Measurements from ENCODE around the gene OTULIN. TPM values are rescaled to one million over a fixed set of nuclear protein-coding genes. Genes with fewer than 3 reads are reported as not detected.

Gene OTULIN
- total and polyA plus RNA-seq, 4 donors, result 8.6 to 44.4 (median 12.1) TPM

DNA sequence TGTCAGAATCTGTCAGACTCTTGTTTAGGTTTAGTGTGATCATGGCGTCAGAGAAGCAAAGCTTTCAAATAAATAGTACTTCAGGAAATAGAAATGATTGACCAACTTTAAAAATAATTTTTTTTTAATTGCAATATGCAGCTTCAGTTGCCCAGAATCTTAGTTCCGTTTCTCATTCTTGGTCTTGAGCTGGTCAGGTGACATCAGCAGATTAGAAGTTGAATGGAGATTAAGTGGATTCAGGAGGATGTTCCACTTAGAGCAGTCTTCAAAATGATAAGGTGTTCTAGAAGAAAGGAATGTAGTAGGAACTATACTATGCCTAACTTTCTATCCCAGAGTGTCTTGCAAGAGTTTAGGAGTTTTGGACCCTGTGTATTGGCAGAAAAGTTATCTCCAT, 30.6 kb downstream of the OTULIN start:
- H3K27ac ChIP-seq (ENCODE audit: low read depth in 1 of 2, low read length in 2 of 2), result no peak overlapping the region
- H3K9ac ChIP-seq (ENCODE audit: low read depth in 1 of 2, low read length in 2 of 2), result no peak overlapping the region
- DNase-seq (ENCODE audit: low spot score), result no peak
- H3K36me3 ChIP-seq (ENCODE audit: control insufficient read depth in 4 of 4, insufficient read depth in 3 of 4, low read depth in 1 of 4, low read length in 3 of 4), result peaks cover 23 to 49% (median 36%) of the 10 kb centered on the region in 4 donors
- peaks cover 7 to 28% (median 23%) of the 10 kb centered on the region in 4 donors for H3K4me1 ChIP-seq (ENCODE audit: control insufficient read depth in 4 of 4, insufficient read depth in 4 of 4, low read length in 3 of 4)
- peaks cover 0 to 5% (median 4%) of the 10 kb centered on the region in 4 donors for H3K9me3 ChIP-seq (ENCODE audit: control insufficient read depth in 4 of 4, low read length in 3 of 4)
- no peaks in the 10 kb centered on the region for H3K27me3 ChIP-seq (ENCODE audit: control insufficient read depth in 4 of 4, insufficient read depth in 4 of 4, low read length in 3 of 4)
- TF ChIP-seq FOXA2 (IDR thresholded peaks at IDR 0.05) (no peak), EGR1 (IDR thresholded peaks at IDR 0.05; ENCODE audit: low read depth in 2 of 2) (no peak), RAD21 (IDR thresholded peaks at IDR 0.05) (no peak), TAF1 (conservative IDR thresholded peaks at IDR 0.05) (no peak), NR2F2 (IDR thresholded peaks at IDR 0.05) (no peak)
- TF ChIP-seq, protein P1, sequence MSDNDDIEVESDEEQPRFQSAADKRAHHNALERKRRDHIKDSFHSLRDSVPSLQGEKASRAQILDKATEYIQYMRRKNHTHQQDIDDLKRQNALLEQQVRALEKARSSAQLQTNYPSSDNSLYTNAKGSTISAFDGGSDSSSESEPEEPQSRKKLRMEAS (IDR thresholded peaks at IDR 0.05), result no peak
- WGBS, result 94% methylated on average over 2 of the region's 2 CpGs
- H3K4me3 ChIP-seq (ENCODE audit: low read depth in 1 of 3, low read length in 3 of 3), result no peak overlapping the region

DNA sequence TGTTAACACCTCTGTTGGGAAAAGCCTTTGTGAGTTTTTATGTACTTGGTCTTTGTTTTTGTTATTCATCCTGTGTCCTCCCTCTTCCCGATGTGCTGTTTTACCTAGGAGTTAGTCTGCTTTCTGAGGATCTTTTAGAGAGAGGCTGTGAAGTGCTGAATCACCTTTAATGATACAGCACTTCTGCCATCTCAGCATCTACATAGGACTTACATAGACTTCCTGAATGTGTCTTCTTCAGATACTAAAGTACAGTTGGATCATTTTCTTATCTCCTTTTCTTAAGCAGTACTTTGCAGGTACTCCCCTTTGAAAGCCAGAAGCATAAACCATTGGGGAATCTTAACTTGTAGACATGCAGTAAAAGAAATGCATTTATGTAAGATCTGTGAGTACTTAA, 31.5 kb downstream of the OTULIN start:
- H3K27ac ChIP-seq (ENCODE audit: low read depth in 1 of 2, low read length in 2 of 2), result no peak overlapping the region
- TF ChIP-seq, protein P1 (IDR thresholded peaks at IDR 0.05), result no peak
- TF ChIP-seq RAD21 (IDR thresholded peaks at IDR 0.05), result no peak
- peaks cover 22 to 40% (median 28%) of the 10 kb centered on the region in 4 donors for H3K36me3 ChIP-seq (ENCODE audit: control insufficient read depth in 4 of 4, insufficient read depth in 3 of 4, low read depth in 1 of 4, low read length in 3 of 4)
- DNase-seq (ENCODE audit: low spot score), result no peak
- H3K9me3 ChIP-seq (ENCODE audit: control insufficient read depth in 4 of 4, low read length in 3 of 4), result no peaks in the 10 kb centered on the region
- H3K4me1 ChIP-seq (ENCODE audit: control insufficient read depth in 4 of 4, insufficient read depth in 4 of 4, low read length in 3 of 4), result peaks cover 7 to 28% (median 23%) of the 10 kb centered on the region in 4 donors
- WGBS, result 65% methylated on average over 1 of the region's 1 CpG
- H3K9ac ChIP-seq (ENCODE audit: low read depth in 1 of 2, low read length in 2 of 2), result no peak overlapping the region
- H3K27me3 ChIP-seq (ENCODE audit: control insufficient read depth in 4 of 4, insufficient read depth in 4 of 4, low read length in 3 of 4), result no peaks in the 10 kb centered on the region
- no peak overlapping the region for H3K4me3 ChIP-seq (ENCODE audit: low read depth in 1 of 3, low read length in 3 of 3)

DNA sequence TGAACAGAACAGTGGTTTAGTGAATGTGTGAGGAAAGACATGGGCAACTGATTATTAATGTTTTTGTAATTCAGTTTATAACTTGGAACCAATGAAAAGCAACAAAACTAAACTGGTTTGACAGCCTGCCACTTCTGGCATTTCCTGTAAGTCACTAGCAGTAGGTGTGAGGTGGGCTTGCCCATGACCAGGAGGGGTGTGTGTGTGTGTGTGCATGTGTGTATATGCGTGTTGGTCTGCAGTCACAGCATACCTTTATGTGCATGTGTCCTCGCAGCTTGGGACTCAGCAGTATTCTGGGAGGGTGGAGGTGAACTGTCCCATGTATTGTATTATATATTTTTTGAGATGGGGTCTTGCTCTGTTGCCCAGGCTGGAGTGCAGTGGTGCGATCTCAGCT, 32.3 kb downstream of the OTULIN start:
- H3K36me3 ChIP-seq (ENCODE audit: control insufficient read depth in 4 of 4, insufficient read depth in 3 of 4, low read depth in 1 of 4, low read length in 3 of 4), result peaks cover 22 to 32% (median 24%) of the 10 kb centered on the region in 4 donors
- 99% methylated on average over 3 of the region's 3 CpGs for WGBS
- no peak overlapping the region for H3K9ac ChIP-seq (ENCODE audit: low read depth in 1 of 2, low read length in 2 of 2)
- no peak for DNase-seq (ENCODE audit: low spot score)
- H3K4me1 ChIP-seq (ENCODE audit: control insufficient read depth in 4 of 4, insufficient read depth in 4 of 4, low read length in 3 of 4), result peaks cover 7 to 28% (median 24%) of the 10 kb centered on the region in 4 donors
- H3K27ac ChIP-seq (ENCODE audit: low read depth in 1 of 2, low read length in 2 of 2), result no peak overlapping the region
- H3K9me3 ChIP-seq (ENCODE audit: control insufficient read depth in 4 of 4, low read length in 3 of 4), result no peaks in the 10 kb centered on the region
- TF ChIP-seq, protein P2, sequence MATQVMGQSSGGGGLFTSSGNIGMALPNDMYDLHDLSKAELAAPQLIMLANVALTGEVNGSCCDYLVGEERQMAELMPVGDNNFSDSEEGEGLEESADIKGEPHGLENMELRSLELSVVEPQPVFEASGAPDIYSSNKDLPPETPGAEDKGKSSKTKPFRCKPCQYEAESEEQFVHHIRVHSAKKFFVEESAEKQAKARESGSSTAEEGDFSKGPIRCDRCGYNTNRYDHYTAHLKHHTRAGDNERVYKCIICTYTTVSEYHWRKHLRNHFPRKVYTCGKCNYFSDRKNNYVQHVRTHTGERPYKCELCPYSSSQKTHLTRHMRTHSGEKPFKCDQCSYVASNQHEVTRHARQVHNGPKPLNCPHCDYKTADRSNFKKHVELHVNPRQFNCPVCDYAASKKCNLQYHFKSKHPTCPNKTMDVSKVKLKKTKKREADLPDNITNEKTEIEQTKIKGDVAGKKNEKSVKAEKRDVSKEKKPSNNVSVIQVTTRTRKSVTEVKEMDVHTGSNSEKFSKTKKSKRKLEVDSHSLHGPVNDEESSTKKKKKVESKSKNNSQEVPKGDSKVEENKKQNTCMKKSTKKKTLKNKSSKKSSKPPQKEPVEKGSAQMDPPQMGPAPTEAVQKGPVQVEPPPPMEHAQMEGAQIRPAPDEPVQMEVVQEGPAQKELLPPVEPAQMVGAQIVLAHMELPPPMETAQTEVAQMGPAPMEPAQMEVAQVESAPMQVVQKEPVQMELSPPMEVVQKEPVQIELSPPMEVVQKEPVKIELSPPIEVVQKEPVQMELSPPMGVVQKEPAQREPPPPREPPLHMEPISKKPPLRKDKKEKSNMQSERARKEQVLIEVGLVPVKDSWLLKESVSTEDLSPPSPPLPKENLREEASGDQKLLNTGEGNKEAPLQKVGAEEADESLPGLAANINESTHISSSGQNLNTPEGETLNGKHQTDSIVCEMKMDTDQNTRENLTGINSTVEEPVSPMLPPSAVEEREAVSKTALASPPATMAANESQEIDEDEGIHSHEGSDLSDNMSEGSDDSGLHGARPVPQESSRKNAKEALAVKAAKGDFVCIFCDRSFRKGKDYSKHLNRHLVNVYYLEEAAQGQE (IDR thresholded peaks at IDR 0.05), result no peak
- no peak for TF ChIP-seq EGR1 (IDR thresholded peaks at IDR 0.05; ENCODE audit: low read depth in 2 of 2)
- no peak for TF ChIP-seq HNF4G (IDR thresholded peaks at IDR 0.05)
- TF ChIP-seq JUND (IDR thresholded peaks at IDR 0.05), result no peak
- TF ChIP-seq, protein P3, sequence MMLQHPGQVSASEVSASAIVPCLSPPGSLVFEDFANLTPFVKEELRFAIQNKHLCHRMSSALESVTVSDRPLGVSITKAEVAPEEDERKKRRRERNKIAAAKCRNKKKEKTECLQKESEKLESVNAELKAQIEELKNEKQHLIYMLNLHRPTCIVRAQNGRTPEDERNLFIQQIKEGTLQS (IDR thresholded peaks at IDR 0.05), result no peak
- no peak for TF ChIP-seq SP1 (IDR thresholded peaks at IDR 0.05)
- no peak for TF ChIP-seq GABPA (IDR thresholded peaks at IDR 0.05 in 1 of 2, conservative IDR thresholded peaks at IDR 0.05 in 1 of 2)
- no peaks in the 10 kb centered on the region for H3K27me3 ChIP-seq (ENCODE audit: control insufficient read depth in 4 of 4, insufficient read depth in 4 of 4, low read length in 3 of 4)
- H3K4me3 ChIP-seq (ENCODE audit: low read depth in 1 of 3, low read length in 3 of 3), result no peak overlapping the region

Measured in liver (tissue), 9 donors.